ENCODE data around the gene SIRPB1. TPM values are rescaled to one million over a fixed set of nuclear protein-coding genes. Genes with fewer than 3 reads are reported as not detected.

SIRPB1 gene
- total RNA-seq, 4 donors from 2014 or later = 0.95 to 3.2 (median 1.7) TPM; not detected in 1

- DNase-seq = no peak
- H3K27me3 ChIP-seq = no peaks in the 10 kb centered on the region
- no peak overlapping the region for H3K4me3 ChIP-seq
- no peaks in the 10 kb centered on the region for H3K9me3 ChIP-seq
- no peak overlapping the region for H3K27ac ChIP-seq
- no peaks in the 10 kb centered on the region for H3K36me3 ChIP-seq
- no peaks in the 10 kb centered on the region for H3K4me1 ChIP-seq
- TF ChIP-seq CTCF (IDR thresholded peaks at IDR 0.05) (no peak), POLR2A (IDR thresholded peaks at IDR 0.05) (no peak)
- intact Hi-C loops (cut with DNase I; ENCODE audit: low total_unique reads) = no loop called here
These were observed 11.7 kb upstream of the SIRPB1 start for GRCh38 chr20:1631309-1632151.

GRCh38 chr20:1630186-1630585 is 10.4 kb upstream of the SIRPB1 start:
- no peaks in the 10 kb centered on the region for H3K4me1 ChIP-seq
- H3K27ac ChIP-seq = no peak overlapping the region
- intact Hi-C loops (cut with DNase I; ENCODE audit: low total_unique reads) = no loop called here
- no peaks in the 10 kb centered on the region for H3K27me3 ChIP-seq
- no peak overlapping the region for H3K4me3 ChIP-seq
- no peak for TF ChIP-seq POLR2A (IDR thresholded peaks at IDR 0.05)
- no peak for TF ChIP-seq CTCF (IDR thresholded peaks at IDR 0.05)
- H3K9me3 ChIP-seq = no peaks in the 10 kb centered on the region
- no peaks in the 10 kb centered on the region for H3K36me3 ChIP-seq
- no peak for DNase-seq

- TF ChIP-seq CTCF (IDR thresholded peaks at IDR 0.05) (no peak), POLR2A (IDR thresholded peaks at IDR 0.05) (no peak)
- Histone ChIP-seq H3K36me3 (no peaks in the 10 kb centered on the region), H3K27me3 (no peaks in the 10 kb centered on the region), H3K27ac (no peak overlapping the region), H3K4me3 (no peak overlapping the region), H3K4me1 (no peaks in the 10 kb centered on the region), H3K9me3 (no peaks in the 10 kb centered on the region)
- no peak for DNase-seq
- intact Hi-C loops (cut with DNase I; ENCODE audit: low total_unique reads) = no loop called here
These were observed 9.5 kb upstream of the SIRPB1 start for GRCh38 chr20:1629321-1629720.

- intact Hi-C loops (cut with DNase I; ENCODE audit: low total_unique reads) = no loop called here
- DNase-seq = no peak
These were observed 8.8 kb upstream of the SIRPB1 start for GRCh38 chr20:1628621-1629020.

More at GRCh38 chr20:1628621-1629020, 8.8 kb upstream of the SIRPB1 start:
- H3K27ac ChIP-seq = no peak overlapping the region
- no peaks in the 10 kb centered on the region for H3K9me3 ChIP-seq
- H3K27me3 ChIP-seq = no peaks in the 10 kb centered on the region
- H3K36me3 ChIP-seq = no peaks in the 10 kb centered on the region
- no peak overlapping the region for H3K4me3 ChIP-seq
- TF ChIP-seq POLR2A (IDR thresholded peaks at IDR 0.05) (no peak), CTCF (IDR thresholded peaks at IDR 0.05) (no peak)
- H3K4me1 ChIP-seq = no peaks in the 10 kb centered on the region

All from uterus (tissue), 4 donors.